ENCODE measurements around the gene GNA14. TPM values are rescaled to one million over a fixed set of nuclear protein-coding genes. Genes with fewer than 3 reads are reported as not detected.

GNA14 gene
- total RNA-seq, 1 donor: 0.72 TPM

DNA sequence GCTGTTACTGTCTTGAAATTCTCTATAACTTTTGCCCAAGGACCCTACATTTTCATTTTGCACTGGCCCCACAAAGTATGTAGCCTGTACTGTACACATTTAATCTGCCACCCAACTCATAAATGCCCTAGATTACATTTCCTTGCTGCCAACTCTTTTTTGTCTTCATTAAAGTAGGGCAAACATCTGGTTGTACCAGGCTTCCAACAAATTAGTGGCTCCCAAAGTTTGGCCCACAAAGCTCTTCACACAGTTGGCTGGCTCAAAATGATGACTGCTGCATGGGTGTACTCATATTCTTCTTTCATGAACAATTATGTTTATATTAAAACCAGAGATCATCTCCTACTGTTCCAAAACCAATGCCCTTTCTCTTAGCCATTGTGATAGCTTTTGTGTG lies 45.3 kb downstream of the GNA14 start:
- no peak overlapping the region for H3K27ac ChIP-seq (ENCODE audit: low read depth, low read length)
- TF ChIP-seq, protein P1, sequence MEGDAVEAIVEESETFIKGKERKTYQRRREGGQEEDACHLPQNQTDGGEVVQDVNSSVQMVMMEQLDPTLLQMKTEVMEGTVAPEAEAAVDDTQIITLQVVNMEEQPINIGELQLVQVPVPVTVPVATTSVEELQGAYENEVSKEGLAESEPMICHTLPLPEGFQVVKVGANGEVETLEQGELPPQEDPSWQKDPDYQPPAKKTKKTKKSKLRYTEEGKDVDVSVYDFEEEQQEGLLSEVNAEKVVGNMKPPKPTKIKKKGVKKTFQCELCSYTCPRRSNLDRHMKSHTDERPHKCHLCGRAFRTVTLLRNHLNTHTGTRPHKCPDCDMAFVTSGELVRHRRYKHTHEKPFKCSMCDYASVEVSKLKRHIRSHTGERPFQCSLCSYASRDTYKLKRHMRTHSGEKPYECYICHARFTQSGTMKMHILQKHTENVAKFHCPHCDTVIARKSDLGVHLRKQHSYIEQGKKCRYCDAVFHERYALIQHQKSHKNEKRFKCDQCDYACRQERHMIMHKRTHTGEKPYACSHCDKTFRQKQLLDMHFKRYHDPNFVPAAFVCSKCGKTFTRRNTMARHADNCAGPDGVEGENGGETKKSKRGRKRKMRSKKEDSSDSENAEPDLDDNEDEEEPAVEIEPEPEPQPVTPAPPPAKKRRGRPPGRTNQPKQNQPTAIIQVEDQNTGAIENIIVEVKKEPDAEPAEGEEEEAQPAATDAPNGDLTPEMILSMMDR (IDR thresholded peaks at IDR 0.05; ENCODE audit: extremely low read depth, low read depth, low read length): no peak
- H3K4me2 ChIP-seq (ENCODE audit: insufficient read depth, low read length): no peak overlapping the region
- no peak overlapping the region for H3K4me3 ChIP-seq (ENCODE audit: insufficient read depth, low read length)
- H3K4me1 ChIP-seq (ENCODE audit: insufficient read depth, low read length): no peaks in the 10 kb centered on the region
- no peaks in the 10 kb centered on the region for H3K79me2 ChIP-seq (ENCODE audit: insufficient read depth, low read length)
- H4K20me1 ChIP-seq (ENCODE audit: insufficient read depth, low read length): no peaks in the 10 kb centered on the region
- no peaks in the 10 kb centered on the region for H3K9me3 ChIP-seq (ENCODE audit: low read depth, low read length)
- DNase-seq (ENCODE audit: insufficient read length, low spot score, missing footprints): no peak
- no peak overlapping the region for H2AFZ ChIP-seq (ENCODE audit: low read length)
- peaks cover 5% of the 10 kb centered on the region for H3K27me3 ChIP-seq (ENCODE audit: insufficient read depth, low read length)
- H3K36me3 ChIP-seq (ENCODE audit: insufficient read depth, low read length): no peaks in the 10 kb centered on the region

- Histone ChIP-seq H3K4me3 (ENCODE audit: insufficient read depth, low read length) (no peak overlapping the region), H3K4me2 (ENCODE audit: insufficient read depth, low read length) (no peak overlapping the region), H3K79me2 (ENCODE audit: insufficient read depth, low read length) (no peaks in the 10 kb centered on the region), H3K27ac (ENCODE audit: low read depth, low read length) (no peak overlapping the region), H3K4me1 (ENCODE audit: insufficient read depth, low read length) (no peaks in the 10 kb centered on the region), H3K9me3 (ENCODE audit: low read depth, low read length) (no peaks in the 10 kb centered on the region), H4K20me1 (ENCODE audit: insufficient read depth, low read length) (no peaks in the 10 kb centered on the region), H2AFZ (ENCODE audit: low read length) (no peak overlapping the region), H3K36me3 (ENCODE audit: insufficient read depth, low read length) (no peaks in the 10 kb centered on the region), H3K27me3 (ENCODE audit: insufficient read depth, low read length) (peaks cover 3% of the 10 kb centered on the region)
- TF ChIP-seq, protein P1 (IDR thresholded peaks at IDR 0.05; ENCODE audit: extremely low read depth, low read depth, low read length): no peak
- no peak for DNase-seq (ENCODE audit: insufficient read length, low spot score, missing footprints)
Measured at GRCh38 chr9:77601476-77602099, 46.5 kb downstream of the GNA14 start.

GRCh38 chr9:77600810-77601209 lies 47.3 kb downstream of the GNA14 start:
- Histone ChIP-seq H3K36me3 (ENCODE audit: insufficient read depth, low read length) (no peaks in the 10 kb centered on the region), H3K4me3 (ENCODE audit: insufficient read depth, low read length) (no peak overlapping the region), H3K4me2 (ENCODE audit: insufficient read depth, low read length) (no peak overlapping the region), H3K79me2 (ENCODE audit: insufficient read depth, low read length) (no peaks in the 10 kb centered on the region), H3K27me3 (ENCODE audit: insufficient read depth, low read length) (no peaks in the 10 kb centered on the region), H2AFZ (ENCODE audit: low read length) (no peak overlapping the region), H3K27ac (ENCODE audit: low read depth, low read length) (no peak overlapping the region), H4K20me1 (ENCODE audit: insufficient read depth, low read length) (no peaks in the 10 kb centered on the region), H3K9me3 (ENCODE audit: low read depth, low read length) (no peaks in the 10 kb centered on the region), H3K4me1 (ENCODE audit: insufficient read depth, low read length) (no peaks in the 10 kb centered on the region)
- DNase-seq (ENCODE audit: insufficient read length, low spot score, missing footprints): no peak
- TF ChIP-seq, protein P1 (IDR thresholded peaks at IDR 0.05; ENCODE audit: extremely low read depth, low read depth, low read length): no peak

- no peak overlapping the region for H3K4me3 ChIP-seq (ENCODE audit: insufficient read depth, low read length)
- H4K20me1 ChIP-seq (ENCODE audit: insufficient read depth, low read length): no peaks in the 10 kb centered on the region
- no peak for DNase-seq (ENCODE audit: insufficient read length, low spot score, missing footprints)
- H3K36me3 ChIP-seq (ENCODE audit: insufficient read depth, low read length): no peaks in the 10 kb centered on the region
- H3K79me2 ChIP-seq (ENCODE audit: insufficient read depth, low read length): no peaks in the 10 kb centered on the region
- H3K9me3 ChIP-seq (ENCODE audit: low read depth, low read length): no peaks in the 10 kb centered on the region
- no peak overlapping the region for H2AFZ ChIP-seq (ENCODE audit: low read length)
- H3K27ac ChIP-seq (ENCODE audit: low read depth, low read length): no peak overlapping the region
- TF ChIP-seq, protein P1 (IDR thresholded peaks at IDR 0.05; ENCODE audit: extremely low read depth, low read depth, low read length): no peak
- no peak overlapping the region for H3K4me2 ChIP-seq (ENCODE audit: insufficient read depth, low read length)
- H3K27me3 ChIP-seq (ENCODE audit: insufficient read depth, low read length): no peaks in the 10 kb centered on the region
- no peaks in the 10 kb centered on the region for H3K4me1 ChIP-seq (ENCODE audit: insufficient read depth, low read length)
Measured at GRCh38 chr9:77599492-77599891, 48.6 kb downstream of the GNA14 start.

All from osteoblast (primary cell).